UCSD-AML1 (cell line): Measurements from ENCODE around the gene TMEM14A.
"Not testable (repeated sequence)": the region's sequence is repeated elsewhere in the genome, so short reads cannot be mapped to it uniquely, and the experiment has no call there.

Experiments used
- DNase-seq: peaks from one replicate; lab custom pipeline; 2025; ENCODE audit not compliant: unreplicated experiment; lab: John Stamatoyannopoulos, UW

TMEM14A gene

DNA sequence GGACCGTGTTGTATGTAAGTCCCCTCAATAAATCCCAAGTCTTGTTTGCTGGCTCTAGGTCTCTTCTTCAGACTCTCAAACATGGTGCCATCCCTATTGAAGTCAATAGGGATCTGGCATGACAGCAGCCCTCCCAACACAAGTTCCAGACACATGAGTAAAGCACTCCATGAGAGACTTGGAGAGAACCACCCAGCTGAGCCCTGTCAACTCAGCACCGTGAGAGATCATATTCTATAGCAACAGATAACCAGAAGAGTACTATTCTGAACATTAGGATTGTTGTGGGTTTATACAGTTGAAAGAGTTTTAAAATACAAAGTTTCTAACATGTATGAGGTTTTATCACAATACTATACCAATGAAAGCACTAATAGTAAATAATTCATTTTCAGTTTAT lies 23.5 kb downstream of the TMEM14A start:
- DNase-seq = no peak

GRCh38 chr6:52696418-52696817 lies 25.5 kb downstream of the TMEM14A start:
- DNase-seq = no peak

- DNase-seq = no peak
Measured at GRCh38 chr6:52697903-52698302, 27.0 kb downstream of the TMEM14A start.

- no peak for DNase-seq
Measured at GRCh38 chr6:52704060-52704459, 33.1 kb downstream of the TMEM14A start.

DNA sequence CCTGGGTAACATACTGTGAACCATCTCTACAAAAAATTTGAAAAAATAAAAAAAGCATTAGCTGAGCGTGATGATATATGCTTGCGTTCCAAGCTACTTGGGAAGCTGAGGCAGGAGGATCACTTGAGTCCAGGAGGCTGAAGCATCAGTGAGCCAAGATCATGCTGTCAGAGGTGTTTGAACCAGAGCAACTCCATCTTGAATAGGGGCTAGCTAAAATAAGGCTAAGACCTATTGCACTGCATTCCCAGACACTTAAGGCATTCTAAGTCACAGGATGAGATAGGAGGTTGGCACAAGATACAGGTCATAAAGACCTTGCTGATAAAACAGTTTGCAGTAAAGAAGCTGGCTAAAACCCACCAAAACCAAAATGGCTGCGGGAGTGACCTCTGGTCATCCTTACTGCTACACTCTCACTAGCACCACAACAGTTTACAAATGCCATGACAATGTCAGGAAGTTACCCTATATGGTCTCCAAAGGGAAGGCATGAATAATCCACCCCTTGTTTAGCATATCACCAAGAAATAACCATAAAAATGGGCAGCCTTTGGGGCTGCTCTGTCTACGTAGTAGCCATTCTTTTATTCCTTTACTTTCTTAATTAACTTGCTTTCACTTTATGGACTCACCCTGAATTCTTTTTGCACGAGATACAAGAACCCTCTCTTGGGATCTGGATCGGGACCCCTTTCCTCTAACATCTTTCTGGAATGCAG lies 34.0 kb downstream of the TMEM14A start:
- DNase-seq = not testable (repeated sequence)

- DNase-seq = no peak
Measured at GRCh38 chr6:52706001-52706400, 35.1 kb downstream of the TMEM14A start.

DNA sequence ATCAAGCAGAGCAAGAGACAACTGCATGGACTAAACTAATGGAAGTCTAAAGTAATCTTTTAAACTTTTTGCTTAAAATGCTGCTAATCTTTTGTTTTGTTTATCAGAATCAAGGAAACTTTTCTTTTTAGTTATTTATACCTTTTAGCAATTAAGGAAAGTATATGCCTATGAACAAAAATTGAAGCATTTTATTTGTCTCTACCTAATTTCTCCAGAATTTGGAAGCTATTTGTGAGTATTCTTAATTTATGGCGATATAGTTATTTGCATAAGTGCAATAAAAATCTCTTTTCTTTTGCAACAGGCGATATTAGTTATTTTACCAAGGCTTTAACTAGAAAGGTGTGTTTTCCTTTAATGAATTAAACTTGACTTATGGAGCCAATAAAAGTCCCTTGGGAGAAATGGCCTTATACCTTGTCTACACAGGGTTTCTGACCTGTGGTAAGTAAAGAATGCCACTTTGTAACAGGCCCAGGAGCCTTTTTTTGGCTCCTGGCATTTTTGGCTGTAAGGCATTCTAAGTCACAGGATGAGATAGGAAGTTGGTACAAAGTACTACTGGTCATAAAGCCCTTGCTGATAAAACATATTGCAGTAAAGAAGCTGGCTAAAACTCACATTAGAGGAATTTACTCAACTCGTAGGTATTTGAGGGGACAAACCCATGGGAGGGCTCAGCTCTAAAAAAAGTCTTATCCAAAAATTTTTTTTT lies 37.2 kb downstream of the TMEM14A start:
- DNase-seq = no peak

DNA sequence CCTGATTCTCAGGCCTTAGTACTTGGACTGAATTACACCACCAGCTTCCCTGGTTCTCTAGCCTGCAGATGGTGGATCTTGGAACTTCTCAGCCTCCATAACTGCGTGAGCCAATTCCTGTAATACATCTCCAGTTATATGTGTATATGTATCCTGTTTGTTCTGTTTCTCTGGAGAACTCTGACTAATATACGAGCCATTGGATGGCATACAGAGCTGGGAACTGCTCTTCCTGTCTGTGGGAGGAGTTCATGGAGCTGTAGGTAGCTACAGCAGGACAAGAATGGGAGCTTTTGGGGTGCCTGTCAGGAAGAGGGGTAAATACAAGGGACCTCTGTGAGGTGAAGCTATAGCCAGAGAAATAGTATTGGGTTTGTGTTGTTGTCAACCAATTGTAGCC lies 41.2 kb downstream of the TMEM14A start:
- no peak for DNase-seq

DNA sequence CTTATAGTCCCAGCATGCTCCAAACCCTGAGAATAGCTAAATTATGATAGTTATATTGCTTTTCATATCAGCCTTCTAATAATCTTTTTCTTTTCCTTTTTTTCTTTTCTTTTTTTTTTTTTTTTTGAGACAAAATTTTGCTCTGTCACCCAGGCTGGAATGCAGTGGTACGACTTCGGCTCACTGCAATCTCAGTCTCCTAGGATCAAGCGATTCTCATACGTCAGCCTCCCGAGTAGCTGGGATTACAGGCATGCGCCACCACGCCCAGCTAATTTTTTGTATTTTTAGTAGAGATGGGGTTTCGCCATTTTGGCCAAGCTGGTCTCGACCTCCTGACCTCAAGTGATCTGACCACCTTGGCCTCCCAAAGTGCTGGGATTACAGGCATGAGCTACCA lies 43.8 kb downstream of the TMEM14A start:
- DNase-seq = not testable (repeated sequence)

GRCh38 chr6:52718550-52718949 lies 47.6 kb downstream of the TMEM14A start:
- no peak for DNase-seq

DNA sequence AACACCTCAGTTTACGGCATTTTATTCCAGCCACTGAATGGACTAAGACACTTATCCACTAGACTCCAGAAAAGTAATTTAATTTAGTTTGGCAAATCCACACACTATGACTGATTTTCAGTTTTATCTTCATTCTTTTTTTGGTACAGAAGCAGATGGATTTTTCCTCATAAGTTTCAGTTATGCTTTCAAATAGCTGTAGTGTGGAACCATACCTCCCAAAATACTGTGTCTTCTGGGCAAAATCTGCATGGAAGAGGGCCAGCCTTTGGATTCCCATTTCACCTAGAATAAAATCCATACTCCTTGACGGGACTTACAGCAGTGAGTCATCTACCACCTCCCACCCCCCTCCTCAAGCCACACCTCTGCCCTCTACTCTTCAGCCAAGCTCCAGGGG lies 49.4 kb downstream of the TMEM14A start:
- DNase-seq = no peak

GRCh38 chr6:52724042-52724405 lies 53.1 kb downstream of the TMEM14A start:
- DNase-seq = no peak

DNA sequence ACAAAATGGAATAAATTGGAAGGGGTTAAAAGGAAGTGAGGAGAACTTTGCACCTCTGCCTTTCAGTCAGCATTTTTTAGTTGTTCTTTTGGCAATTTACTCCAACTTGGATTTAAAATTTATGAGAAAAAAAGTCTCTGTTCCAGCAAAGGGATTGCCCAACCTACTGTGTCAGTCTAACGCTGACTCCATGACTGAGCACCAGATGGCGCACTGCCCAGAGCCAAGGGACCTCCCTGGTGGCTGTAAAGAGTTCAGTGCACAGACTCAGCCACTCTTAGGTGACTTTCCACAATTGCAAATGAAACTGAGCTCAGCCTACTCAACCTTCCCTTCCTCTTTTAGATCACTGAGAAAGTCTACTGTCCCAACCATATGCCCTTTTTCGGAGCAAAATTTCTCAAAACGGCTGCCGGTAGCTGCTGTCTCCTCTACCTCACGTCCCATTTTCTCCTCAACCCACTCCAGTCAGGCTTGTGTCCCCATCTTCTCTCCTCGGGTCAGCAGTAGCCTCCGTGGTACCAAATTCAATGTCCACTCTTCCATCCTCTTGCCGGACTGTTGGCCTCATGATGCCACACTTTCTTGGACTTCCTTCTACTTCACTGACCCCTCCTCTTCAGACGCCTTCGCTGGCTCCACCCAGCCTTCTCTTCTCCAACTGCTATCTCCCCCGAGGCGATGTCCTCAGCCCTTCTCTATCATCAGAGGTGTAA lies 53.7 kb downstream of the TMEM14A start:
- peak; percentile 43 for DNase-seq

GRCh38 chr6:52725143-52725534 lies 54.2 kb downstream of the TMEM14A start:
- no peak for DNase-seq

DNA sequence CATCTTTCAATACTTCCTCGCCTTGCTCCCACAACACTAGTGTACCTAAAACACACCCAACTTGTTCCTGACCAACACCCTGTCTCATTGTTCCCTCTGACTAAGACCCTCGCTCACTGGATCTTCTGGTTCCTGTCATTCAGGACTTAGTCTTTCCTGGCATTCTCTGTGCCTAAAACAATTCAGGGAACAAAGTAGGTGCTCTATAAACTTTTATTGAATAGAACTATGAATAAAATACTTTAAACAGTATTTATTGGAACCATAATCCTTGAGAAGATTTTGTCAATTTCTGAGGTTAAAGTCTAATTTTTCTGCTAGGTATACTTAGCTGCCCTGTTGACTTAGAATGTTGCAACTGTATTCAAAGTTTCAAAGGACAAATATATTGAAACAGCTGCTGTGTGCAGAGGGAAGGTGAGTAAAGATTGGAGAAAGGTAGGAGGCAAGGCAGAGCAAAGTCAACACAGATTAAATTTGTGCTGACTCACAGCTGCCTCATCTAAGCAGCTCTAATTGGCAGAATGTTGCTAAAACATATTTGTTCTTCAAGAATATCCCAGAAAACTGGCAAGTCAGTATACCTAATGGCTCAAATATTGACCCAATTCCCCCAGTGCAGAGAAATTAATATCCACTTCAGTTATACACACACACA lies 54.8 kb downstream of the TMEM14A start:
- no peak for DNase-seq

- no peak for DNase-seq
Measured at GRCh38 chr6:52726193-52726542, 55.3 kb downstream of the TMEM14A start.

DNA sequence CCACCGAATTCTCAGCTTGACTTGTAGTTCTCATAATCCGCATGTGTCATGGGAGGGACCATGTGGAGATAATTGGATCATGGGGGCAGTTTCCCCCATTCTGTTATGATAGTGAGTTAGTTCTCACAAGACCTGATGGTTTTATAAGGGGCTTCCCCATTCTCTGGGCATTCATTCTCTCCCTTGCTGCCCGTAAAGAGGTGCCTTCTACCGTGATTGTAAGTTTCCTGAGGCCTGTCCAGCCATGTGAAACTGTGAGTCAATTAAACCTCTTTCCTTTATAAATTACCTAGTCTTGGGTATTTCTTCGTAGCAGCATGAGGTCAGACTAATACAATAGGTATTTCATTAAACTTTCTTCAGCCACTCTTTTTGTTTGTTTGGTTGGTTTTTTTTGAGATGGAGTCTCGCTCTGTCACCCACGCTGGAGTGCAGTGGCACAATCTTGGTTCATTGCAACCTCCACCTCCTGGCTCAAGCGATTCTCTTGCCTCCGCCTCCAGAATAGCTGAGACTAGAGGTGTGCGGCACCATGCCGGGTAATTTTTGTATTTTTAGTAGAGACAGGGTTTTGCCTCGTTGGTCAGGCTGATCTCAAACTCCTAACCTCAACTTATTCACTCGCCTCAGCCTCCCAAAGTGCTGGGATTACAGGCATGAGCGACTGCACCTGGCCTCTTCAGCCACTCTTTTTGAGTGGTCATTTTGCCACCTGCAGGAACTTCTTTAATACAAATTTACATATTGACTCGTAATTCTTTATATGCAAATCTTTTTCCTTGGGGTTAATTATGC lies 56.0 kb downstream of the TMEM14A start:
- DNase-seq = no peak

GRCh38 chr6:52727908-52728307 lies 57.0 kb downstream of the TMEM14A start:
- no peak for DNase-seq

GRCh38 chr6:52728394-52728793 lies 57.5 kb downstream of the TMEM14A start:
- DNase-seq = no peak

- no peak for DNase-seq
Measured at GRCh38 chr6:52729576-52729975, 58.7 kb downstream of the TMEM14A start.

DNA sequence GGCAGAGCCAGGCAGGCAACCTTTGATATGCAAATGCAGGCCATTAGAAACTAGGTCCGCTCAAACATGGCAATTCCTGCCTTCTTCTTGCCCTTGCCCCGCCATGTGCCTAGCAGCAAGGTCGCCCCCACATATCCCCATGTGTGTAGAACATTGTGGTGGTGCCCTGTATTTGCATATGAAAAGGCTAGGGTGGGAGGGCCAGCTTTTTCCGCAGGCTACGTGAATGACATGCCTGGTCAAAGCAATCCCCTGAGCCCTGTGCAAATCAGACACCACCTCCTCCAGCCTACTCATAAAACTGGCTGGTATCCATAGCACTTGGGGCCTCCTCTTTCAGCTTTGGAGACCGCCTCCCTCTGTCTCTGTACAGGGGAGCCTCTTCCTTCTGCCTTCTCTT lies 60.8 kb downstream of the TMEM14A start:
- DNase-seq = no peak
